ENCODE data around the gene LCN9.

Gene LCN9

GRCh38 chr9:135701067-135701958, 38.2 kb downstream of the LCN9 start:
- no peak for DNase-seq

GRCh38 chr9:135701959-135702721, 39.0 kb downstream of the LCN9 start, which contains the start of gene KCNT1:
Gene KCNT1 (plus strand): TSS chr9:135702185. CDS start chr9:135702259, 74 bp downstream.
- no peak for DNase-seq

- no peak for DNase-seq
These were observed 40.6 kb downstream of the LCN9 start for GRCh38 chr9:135703726-135704125.

GRCh38 chr9:135704483-135704882, 41.4 kb downstream of the LCN9 start:
- DNase-seq, result no peak

GRCh38 chr9:135705376-135705775, 42.3 kb downstream of the LCN9 start:
- no peak for DNase-seq

GRCh38 chr9:135706288-135706687, 43.2 kb downstream of the LCN9 start:
- no peak for DNase-seq

- DNase-seq, result no peak
These were observed 44.4 kb downstream of the LCN9 start for GRCh38 chr9:135707252-135708138.

GRCh38 chr9:135708164-135708563, 45.1 kb downstream of the LCN9 start:
- DNase-seq, result no peak

GRCh38 chr9:135711391-135711790, 48.3 kb downstream of the LCN9 start:
- no peak for DNase-seq

GRCh38 chr9:135711881-135712280, 48.8 kb downstream of the LCN9 start:
- no peak for DNase-seq

- no peak for DNase-seq
These were observed 49.6 kb downstream of the LCN9 start for GRCh38 chr9:135712613-135713295.

GRCh38 chr9:135714242-135715055, 51.3 kb downstream of the LCN9 start:
- DNase-seq, result no peak

GRCh38 chr9:135715056-135715595, 52.0 kb downstream of the LCN9 start:
- DNase-seq, result no peak

- DNase-seq, result no peak
These were observed 52.9 kb downstream of the LCN9 start for GRCh38 chr9:135716045-135716444.

Measured in AML-193 (cell line).